ENCODE results near the gene MTRF1L.
A peak's percentile ranks its signal among the peaks of the same experiment; 100 is the strongest.
"Not testable (repeated sequence)": the region's sequence is repeated elsewhere in the genome, so short reads cannot be mapped to it uniquely, and the experiment has no call there.

The MTRF1L gene

GRCh38 chr6:152969688-152970418, 32.7 kb downstream of the MTRF1L start:
- no peak for DNase-seq

- DNase-seq, result not testable (repeated sequence)
Observed at GRCh38 chr6:152966168-152966894, 36.2 kb downstream of the MTRF1L start.

- DNase-seq, result no peak
Observed at GRCh38 chr6:152959333-152959732, 43.2 kb downstream of the MTRF1L start.

GRCh38 chr6:152957796-152958195, 44.7 kb downstream of the MTRF1L start:
- DNase-seq, result no peak

- DNase-seq, result no peak
Observed at GRCh38 chr6:152954443-152954842, 48.1 kb downstream of the MTRF1L start.

- DNase-seq, result peak in 1 of 5 donors; percentile 12
Observed at GRCh38 chr6:152952866-152953509, 49.5 kb downstream of the MTRF1L start.

- DNase-seq, result no peak
Observed at GRCh38 chr6:152952045-152952444, 50.5 kb downstream of the MTRF1L start.

GRCh38 chr6:152950240-152950639, 52.3 kb downstream of the MTRF1L start:
- no peak for DNase-seq

GRCh38 chr6:152948150-152948768, 54.2 kb downstream of the MTRF1L start:
- peak in 1 of 5 donors; percentile 14 for DNase-seq

- no peak for DNase-seq
Observed at GRCh38 chr6:152946995-152947394, 55.5 kb downstream of the MTRF1L start.

GRCh38 chr6:152946484-152946883, 56.0 kb downstream of the MTRF1L start:
- no peak for DNase-seq

GRCh38 chr6:152943260-152943897, 59.1 kb downstream of the MTRF1L start:
- DNase-seq, result no peak

GRCh38 chr6:152942319-152942869, 60.1 kb downstream of the MTRF1L start:
- no peak for DNase-seq

- DNase-seq, result no peak
Observed at GRCh38 chr6:152941746-152942145, 60.8 kb downstream of the MTRF1L start.
